Hepatocyte (in vitro differentiated cells): Measurements from ENCODE around the gene TMEM51. TPM values are rescaled to one million over a fixed set of nuclear protein-coding genes. Genes with fewer than 3 reads are reported as not detected.

Source experiments
- DNase-seq: peaks from one replicate; pipeline ENCODE4 v3.0.0-alpha.2; 2016; ENCODE audit warnings: low spot score
- H2AFZ ChIP-seq: fragments of 200-600 bp; sonication (generic); 2 replicates; pipeline ENCODE4 v1.6.0; 2016; ENCODE audit warnings: antibody characterized with exemption, mild to moderate bottlenecking
- H3K27ac ChIP-seq: fragments of 200-600 bp; sonication (generic); 2 replicates; pipeline ENCODE4 v1.5.1; 2016; ENCODE audit warnings: mild to moderate bottlenecking
- H3K27me3 ChIP-seq: fragments of 200-600 bp; sonication (generic); 2 replicates; pipeline ENCODE4 v1.6.1; 2016
- H3K36me3 ChIP-seq: fragments of 200-600 bp; sonication (generic); replicated peaks from 2 replicates; pipeline ENCODE4 v1.5.1; 2016; ENCODE audit warnings: low read depth; ENCODE audit not compliant: insufficient read depth
- H3K4me1 ChIP-seq: fragments of 200-600 bp; sonication (generic); 2 replicates; pipeline ENCODE4 v1.5.1; 2016; ENCODE audit warnings: mild to moderate bottlenecking, moderate library complexity; ENCODE audit not compliant: insufficient read depth
- H3K4me2 ChIP-seq: fragments of 200-600 bp; sonication (generic); 2 replicates; pipeline ENCODE4 v1.6.0; 2016
- H3K4me3 ChIP-seq: fragments of 200-600 bp; sonication (generic); 2 replicates; pipeline ENCODE4 v1.5.1; 2016; ENCODE audit warnings: mild to moderate bottlenecking
- H3K79me2 ChIP-seq: fragments of 200-600 bp; sonication (generic); 2 replicates; pipeline ENCODE4 v1.6.0; 2017; ENCODE audit warnings: mild to moderate bottlenecking
- H3K9me2 ChIP-seq: fragments of 200-600 bp; sonication (generic); replicated peaks from 2 replicates; pipeline ENCODE4 v1.6.0; 2017; ENCODE audit warnings: mild to moderate bottlenecking; ENCODE audit not compliant: insufficient read depth
- H3K9me3 ChIP-seq: fragments of 200-600 bp; sonication (generic); 2 replicates; pipeline ENCODE4 v1.5.1; 2016; ENCODE audit warnings: low read depth, mild to moderate bottlenecking
- H4K20me1 ChIP-seq: fragments of 200-600 bp; sonication (generic); 2 replicates; pipeline ENCODE4 v1.6.0; 2016; ENCODE audit warnings: mild to moderate bottlenecking; ENCODE audit not compliant: insufficient read depth, poor library complexity, severe bottlenecking
- EZH2 ChIP-seq: fragments of 200-600 bp; sonication (generic); IDR thresholded peaks from 2 replicates; pipeline ENCODE4 v1.6.1; 2016; ENCODE audit warnings: antibody characterized with exemption, mild to moderate bottlenecking, borderline replicate concordance
- EZH2phosphoT487 ChIP-seq: fragments of 200-600 bp; sonication (generic); IDR thresholded peaks from one replicate; pipeline ENCODE4 v1.6.1; 2018; ENCODE audit warnings: antibody characterized with exemption, mild to moderate bottlenecking, low read depth, moderate library complexity; ENCODE audit not compliant: unreplicated experiment, severe bottlenecking
- WGBS: methylation state at CpG from one replicate; pipeline ENCODE4 v1.1.6; 2016; ENCODE audit warnings: low lambda C conversion rate; ENCODE audit errors: missing lambda C conversion rate; 5-methylcytosine and 5-hydroxymethylcytosine counted together
- polyA plus RNA-seq: library from polyadenylated mRNA; unstranded; fragments of >200 nt; fragmentation: Nextera tagmentation; extraction: Ambion mirVana; gene quantifications from 2 replicates; pipeline ENCODE4 v1.2.1, GENCODE V29; 2016
- total RNA-seq: library from RNA; depleted of rRNA; stranded (reverse); fragments of >200 nt; gene quantifications from 2 replicates; pipeline ENCODE4 v1.2.3, GENCODE V29; 2014
- TF ChIP-seq, protein P1 (sequence below): fragments of 200-600 bp; sonication (generic); IDR thresholded peaks from 2 replicates; pipeline ENCODE4 v1.5.1; 2016; ENCODE audit warnings: antibody characterized with exemption, mild to moderate bottlenecking; ENCODE audit not compliant: poor library complexity

Gene TMEM51
- total and polyA plus RNA-seq, 2 experiments from 2014 or later = 23.4 to 24.0 TPM

- TF ChIP-seq EZH2phosphoT487 (no peak), EZH2 (no peak)
- TF ChIP-seq, protein P1, sequence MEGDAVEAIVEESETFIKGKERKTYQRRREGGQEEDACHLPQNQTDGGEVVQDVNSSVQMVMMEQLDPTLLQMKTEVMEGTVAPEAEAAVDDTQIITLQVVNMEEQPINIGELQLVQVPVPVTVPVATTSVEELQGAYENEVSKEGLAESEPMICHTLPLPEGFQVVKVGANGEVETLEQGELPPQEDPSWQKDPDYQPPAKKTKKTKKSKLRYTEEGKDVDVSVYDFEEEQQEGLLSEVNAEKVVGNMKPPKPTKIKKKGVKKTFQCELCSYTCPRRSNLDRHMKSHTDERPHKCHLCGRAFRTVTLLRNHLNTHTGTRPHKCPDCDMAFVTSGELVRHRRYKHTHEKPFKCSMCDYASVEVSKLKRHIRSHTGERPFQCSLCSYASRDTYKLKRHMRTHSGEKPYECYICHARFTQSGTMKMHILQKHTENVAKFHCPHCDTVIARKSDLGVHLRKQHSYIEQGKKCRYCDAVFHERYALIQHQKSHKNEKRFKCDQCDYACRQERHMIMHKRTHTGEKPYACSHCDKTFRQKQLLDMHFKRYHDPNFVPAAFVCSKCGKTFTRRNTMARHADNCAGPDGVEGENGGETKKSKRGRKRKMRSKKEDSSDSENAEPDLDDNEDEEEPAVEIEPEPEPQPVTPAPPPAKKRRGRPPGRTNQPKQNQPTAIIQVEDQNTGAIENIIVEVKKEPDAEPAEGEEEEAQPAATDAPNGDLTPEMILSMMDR = no peak
- Histone ChIP-seq H3K36me3 (no peaks in the 10 kb centered on the region), H3K4me1 (peaks cover 38% of the 10 kb centered on the region), H3K9me2 (no peaks in the 10 kb centered on the region), H3K27ac (peak overlapping the region; percentile 96), H3K27me3 (no peaks in the 10 kb centered on the region), H3K4me2 (peak overlapping the region; percentile 95), H2AFZ (no peak overlapping the region), H4K20me1 (peaks cover 6% of the 10 kb centered on the region), H3K79me2 (peaks cover 39% of the 10 kb centered on the region), H3K9me3 (no peaks in the 10 kb centered on the region), H3K4me3 (no peak overlapping the region)
- WGBS = 21% methylated on average over 5 of the region's 5 CpGs
- peak; percentile 48 for DNase-seq
Measured at GRCh38 chr1:15151377-15151806, 2.2 kb upstream of the TMEM51 start.

DNA sequence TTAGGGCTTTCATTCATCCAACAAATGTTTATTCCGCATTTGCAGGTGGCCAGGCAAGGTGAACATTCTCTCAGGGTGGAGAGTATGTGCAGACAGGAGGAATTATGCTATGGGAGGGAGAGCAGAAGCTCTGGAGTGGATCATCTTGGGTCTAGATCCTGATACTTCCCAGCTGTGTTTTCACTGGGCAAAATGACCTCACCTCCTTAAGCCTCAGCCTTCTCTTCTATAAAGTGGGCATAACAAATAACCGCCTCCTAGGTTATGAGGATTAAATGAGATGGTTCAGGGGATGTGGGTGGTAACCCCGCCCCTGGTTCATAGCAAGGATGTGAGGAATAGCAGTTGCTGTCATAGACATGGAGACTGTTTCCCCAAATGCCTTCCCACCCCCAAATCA lies 1.7 kb upstream of the TMEM51 start:
- Histone ChIP-seq H3K4me1 (peaks cover 43% of the 10 kb centered on the region), H3K27ac (peak overlapping the region; percentile 96), H3K27me3 (no peaks in the 10 kb centered on the region), H3K4me3 (no peak overlapping the region), H4K20me1 (peaks cover 6% of the 10 kb centered on the region), H3K9me2 (no peaks in the 10 kb centered on the region), H2AFZ (no peak overlapping the region), H3K9me3 (no peaks in the 10 kb centered on the region), H3K4me2 (peak overlapping the region; percentile 95), H3K79me2 (peaks cover 43% of the 10 kb centered on the region), H3K36me3 (no peaks in the 10 kb centered on the region)
- DNase-seq = no peak
- TF ChIP-seq EZH2phosphoT487 = no peak
- no peak for TF ChIP-seq EZH2
- TF ChIP-seq, protein P1 = no peak
- 37% methylated on average over 3 of the region's 3 CpGs for WGBS

GRCh38 chr1:15152318-15153183 lies 996 bp upstream of the TMEM51 start:
- Histone ChIP-seq H3K4me1 (peaks cover 49% of the 10 kb centered on the region), H2AFZ (peak overlapping the region; percentile 22)
- TF ChIP-seq EZH2 (no peak), EZH2phosphoT487 (no peak)
- TF ChIP-seq, protein P1 = peak; percentile 70

More at GRCh38 chr1:15152318-15153183, 996 bp upstream of the TMEM51 start:
- peak overlapping the region; percentile 98 for H3K4me3 ChIP-seq
- peaks cover 50% of the 10 kb centered on the region for H3K79me2 ChIP-seq
- peak overlapping the region; percentile 96 for H3K27ac ChIP-seq
- 1% methylated on average over 61 of the region's 61 CpGs for WGBS
- peaks cover 8% of the 10 kb centered on the region for H4K20me1 ChIP-seq
- peak; percentile 94 for DNase-seq
- no peaks in the 10 kb centered on the region for H3K27me3 ChIP-seq
- no peaks in the 10 kb centered on the region for H3K9me3 ChIP-seq
- no peaks in the 10 kb centered on the region for H3K9me2 ChIP-seq
- H3K4me2 ChIP-seq = peak overlapping the region; percentile 95
- H3K36me3 ChIP-seq = no peaks in the 10 kb centered on the region
